B cell (primary cell): Measurements from ENCODE around the gene SCUBE1. TPM values are rescaled to one million over a fixed set of nuclear protein-coding genes. Genes with fewer than 3 reads are reported as not detected.

Experiments used
- ATAC-seq: fragments of 200-7000 bp; cut with Tn5 transposase; one replicate; pipeline ENCODE4 v1.10.0; 2021; ENCODE audit warnings: low read depth, mild to moderate bottlenecking, moderate number of reproducible peaks, moderate library complexity
- CTCF ChIA-PET: fragments of 350-600 bp; sonication (Branson Sonifier 250); formaldehyde crosslinking; loops from one replicate; lab custom pipeline; 2021; ENCODE audit warnings: antibody characterized with exemption, inconsistent platforms; lab: Charles Lee
- POLR2A ChIA-PET: fragments of 350-600 bp; sonication (Branson Sonifier 250); formaldehyde crosslinking; loops from one replicate; lab custom pipeline; 2021; ENCODE audit warnings: antibody characterized with exemption; lab: Charles Lee
- DNase-seq: peaks from one replicate; pipeline ENCODE4 v3.0.0; 2013
- H2AFZ ChIP-seq: 2 replicates; pipeline ENCODE4 v1.6.1; 2012; ENCODE audit warnings: mild to moderate bottlenecking, low read depth, low read length; ENCODE audit not compliant: insufficient read depth, poor library complexity, severe bottlenecking
- H3K27ac ChIP-seq, 2 donors: 1 replicate in 1 of 2; 2 replicates in 1 of 2; pipeline ENCODE4 v1.5.1; 2012 to 2013; ENCODE audit warnings: low read length in 2 of 2, mild to moderate bottlenecking in 2 of 2, moderate library complexity in 1 of 2
- H3K27me3 ChIP-seq, 4 experiments: fragments of 200-600 bp in 1 of 4; sonication (generic) in 1 of 4; replicated peaks in 1 of 4; 1 replicate in 2 of 4; 2 replicates in 2 of 4; pipeline versions ENCODE4 v1.6.1 to v1.7.0; 2013 to 2016; ENCODE audit warnings: low read length in 3 of 4, mild to moderate bottlenecking in 2 of 4, mixed read lengths in 1 of 4, moderate library complexity in 1 of 4; ENCODE audit not compliant: insufficient read depth in 4 of 4, control insufficient read depth in 3 of 4; ENCODE audit errors: control extremely low read depth in 1 of 4
- H3K36me3 ChIP-seq, 2 experiments: replicated peaks in 1 of 2; 1 replicate in 1 of 2; 2 replicates in 1 of 2; pipeline versions ENCODE4 v1.6.1 to v1.7.1; 2013; ENCODE audit warnings: low read length in 1 of 2; ENCODE audit not compliant: insufficient read depth in 2 of 2, control insufficient read depth in 1 of 2; ENCODE audit errors: control extremely low read depth in 1 of 2, extremely low read depth in 1 of 2
- H3K4me1 ChIP-seq, 2 donors: fragments of 200-600 bp in 1 of 2; sonication (generic) in 1 of 2; 1 replicate in 1 of 2; 2 replicates in 1 of 2; pipeline versions ENCODE4 v1.5.1 to v1.6.1; 2013 to 2017; ENCODE audit warnings: low read length in 2 of 2; ENCODE audit not compliant: control insufficient read depth in 2 of 2, insufficient read depth in 2 of 2
- H3K4me2 ChIP-seq: replicated peaks from 2 replicates; pipeline ENCODE3; 2012; ENCODE audit warnings: mild to moderate bottlenecking, low read depth, low read length; ENCODE audit not compliant: poor library complexity, severe bottlenecking
- H3K4me3 ChIP-seq, 5 experiments: fragments of 200-600 bp in 1 of 5; sonication (generic) in 1 of 5; 1 replicate in 3 of 5; 2 replicates in 2 of 5; pipeline versions ENCODE4 v1.5.1 to v1.7.0; 2011 to 2016; ENCODE audit warnings: low read length in 4 of 5, mild to moderate bottlenecking in 4 of 5, low read depth in 2 of 5, control low read depth in 1 of 5, moderate library complexity in 1 of 5; ENCODE audit not compliant: insufficient read depth in 1 of 5; ENCODE audit errors: control extremely low read depth in 1 of 5, extremely low read depth in 1 of 5
- H3K79me2 ChIP-seq: fragments of 200-600 bp; sonication (generic); one replicate; pipeline ENCODE4 v1.6.0; 2016; ENCODE audit warnings: low read length; ENCODE audit not compliant: control insufficient read depth, insufficient read depth
- H3K9ac ChIP-seq: fragments of 200-600 bp; sonication (generic); 2 replicates; pipeline ENCODE4 v1.6.1; 2017; ENCODE audit warnings: mild to moderate bottlenecking, low read length, moderate library complexity
- H3K9me3 ChIP-seq, 3 donors: one replicate each; pipeline versions ENCODE4 v1.6.1 to v1.7.1; 2013; ENCODE audit warnings: low read length in 2 of 3; ENCODE audit not compliant: control insufficient read depth in 2 of 3, insufficient read depth in 1 of 3; ENCODE audit errors: control extremely low read depth in 1 of 3
- H4K20me1 ChIP-seq: 2 replicates; pipeline ENCODE4 v1.6.0; 2012; ENCODE audit warnings: mild to moderate bottlenecking, low read length; ENCODE audit not compliant: insufficient read depth, control insufficient read depth, poor library complexity, severe bottlenecking
- H3K27ac Mint-ChIP-seq: one replicate; pipeline ENCODE4 v1.8.0; 2021; ENCODE audit warnings: mixed read lengths
- H3K27me3 Mint-ChIP-seq: one replicate; pipeline ENCODE4 v1.8.0; 2021; ENCODE audit warnings: mixed read lengths
- H3K4me1 Mint-ChIP-seq: one replicate; pipeline ENCODE4 v1.8.0; 2021; ENCODE audit warnings: mixed read lengths
- H3K4me3 Mint-ChIP-seq: one replicate; pipeline ENCODE4 v1.8.0; 2021; ENCODE audit warnings: mixed read lengths
- H3K9me3 Mint-ChIP-seq: one replicate; pipeline ENCODE4 v1.8.0; 2022; ENCODE audit warnings: mixed read lengths; ENCODE audit not compliant: insufficient read depth
- EZH2 ChIP-seq: IDR thresholded peaks from 2 replicates; pipeline ENCODE4 v1.6.1; 2012; ENCODE audit warnings: borderline replicate concordance, low read depth, mild to moderate bottlenecking, moderate library complexity, low read length; ENCODE audit not compliant: insufficient read depth, poor library complexity, severe bottlenecking
- WGBS: methylation state at CpG from one replicate; pipeline ENCODE4 v1.1.5; 2013; ENCODE audit warnings: missing lambda C conversion rate; ENCODE audit not compliant: insufficient coverage; 5-methylcytosine and 5-hydroxymethylcytosine counted together
- intact Hi-C: fragments of 100-400 bp; cut with micrococcal nuclease; formaldehyde crosslinking; loops from one replicate; pipeline ENCODE4 v1.10.0; 2022
- polyA plus RNA-seq: library from polyadenylated mRNA; depleted of rRNA; stranded (reverse); fragments of >200 nt; gene quantifications from 2 replicates; pipeline ENCODE4 v1.2.3, GENCODE V29; 2012
- total RNA-seq, 2 donors: library from RNA; stranded (reverse); fragments of 120-200 nt in 1 of 2; gene quantifications; 1 replicate in 1 of 2; 2 replicates in 1 of 2; pipeline versions ENCODE4 v1.2.3 to v1.2.4, GENCODE V29; 2013 to 2022
- TF ChIP-seq, protein P1 (sequence below): fragments of 200-600 bp; IDR thresholded peaks from one replicate; pipeline ENCODE4 v1.8.0; 2022; ENCODE audit warnings: antibody characterized with exemption, mild to moderate bottlenecking

The SCUBE1 gene
- total and polyA plus RNA-seq, 2 donors (not counting 1 experiment from before 2014, with no cell fraction given) = not detected

DNA sequence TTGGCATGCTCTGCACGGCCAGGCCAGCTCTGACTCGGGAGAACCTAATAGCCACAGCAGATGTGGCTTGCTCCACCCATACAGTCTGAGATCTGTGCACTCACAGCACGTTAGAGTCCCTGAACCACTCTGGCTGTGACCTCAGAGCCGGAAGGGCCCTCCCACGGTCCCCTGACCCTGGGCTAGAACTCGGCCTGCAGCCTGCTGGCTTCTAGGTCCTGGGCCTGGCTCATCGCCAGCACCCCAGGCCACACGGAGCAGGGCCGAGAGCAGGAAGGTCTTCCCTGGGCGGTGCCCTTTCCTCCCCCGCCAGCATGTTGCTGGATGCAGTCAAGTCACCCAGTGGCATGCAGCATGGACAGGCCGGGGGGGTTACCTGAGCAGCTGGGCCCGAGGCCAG is 120.9 kb downstream of the SCUBE1 start:
- Mint-ChIP-seq H3K9me3 (no peaks in the 10 kb centered on the region), H3K27me3 (peaks cover 12% of the 10 kb centered on the region), H3K27ac (no peak overlapping the region), H3K4me3 (no peak overlapping the region), H3K4me1 (no peaks in the 10 kb centered on the region)
- Histone ChIP-seq H3K9ac (no peak overlapping the region), H4K20me1 (no peaks in the 10 kb centered on the region), H3K36me3 (no peaks in the 10 kb centered on the region), H3K27me3 (no peaks in the 10 kb centered on the region), H3K27ac (no peak overlapping the region), H3K4me3 (no peak overlapping the region), H3K9me3 (peaks cover 0 to 2% (median 0%) of the 10 kb centered on the region in 3 donors), H3K4me2 (no peak overlapping the region), H3K79me2 (no peaks in the 10 kb centered on the region), H2AFZ (no peak overlapping the region), H3K4me1 (no peaks in the 10 kb centered on the region)
- DNase-seq (no peak), ATAC-seq (no peak)
- ChIA-PET CTCF (no interaction called here), POLR2A (no interaction called here)
- no peak for TF ChIP-seq EZH2
- TF ChIP-seq, protein P1, sequence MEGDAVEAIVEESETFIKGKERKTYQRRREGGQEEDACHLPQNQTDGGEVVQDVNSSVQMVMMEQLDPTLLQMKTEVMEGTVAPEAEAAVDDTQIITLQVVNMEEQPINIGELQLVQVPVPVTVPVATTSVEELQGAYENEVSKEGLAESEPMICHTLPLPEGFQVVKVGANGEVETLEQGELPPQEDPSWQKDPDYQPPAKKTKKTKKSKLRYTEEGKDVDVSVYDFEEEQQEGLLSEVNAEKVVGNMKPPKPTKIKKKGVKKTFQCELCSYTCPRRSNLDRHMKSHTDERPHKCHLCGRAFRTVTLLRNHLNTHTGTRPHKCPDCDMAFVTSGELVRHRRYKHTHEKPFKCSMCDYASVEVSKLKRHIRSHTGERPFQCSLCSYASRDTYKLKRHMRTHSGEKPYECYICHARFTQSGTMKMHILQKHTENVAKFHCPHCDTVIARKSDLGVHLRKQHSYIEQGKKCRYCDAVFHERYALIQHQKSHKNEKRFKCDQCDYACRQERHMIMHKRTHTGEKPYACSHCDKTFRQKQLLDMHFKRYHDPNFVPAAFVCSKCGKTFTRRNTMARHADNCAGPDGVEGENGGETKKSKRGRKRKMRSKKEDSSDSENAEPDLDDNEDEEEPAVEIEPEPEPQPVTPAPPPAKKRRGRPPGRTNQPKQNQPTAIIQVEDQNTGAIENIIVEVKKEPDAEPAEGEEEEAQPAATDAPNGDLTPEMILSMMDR = no peak
- WGBS = 89% methylated on average over 13 of the region's 13 CpGs
- intact Hi-C loops = no loop called here

DNA sequence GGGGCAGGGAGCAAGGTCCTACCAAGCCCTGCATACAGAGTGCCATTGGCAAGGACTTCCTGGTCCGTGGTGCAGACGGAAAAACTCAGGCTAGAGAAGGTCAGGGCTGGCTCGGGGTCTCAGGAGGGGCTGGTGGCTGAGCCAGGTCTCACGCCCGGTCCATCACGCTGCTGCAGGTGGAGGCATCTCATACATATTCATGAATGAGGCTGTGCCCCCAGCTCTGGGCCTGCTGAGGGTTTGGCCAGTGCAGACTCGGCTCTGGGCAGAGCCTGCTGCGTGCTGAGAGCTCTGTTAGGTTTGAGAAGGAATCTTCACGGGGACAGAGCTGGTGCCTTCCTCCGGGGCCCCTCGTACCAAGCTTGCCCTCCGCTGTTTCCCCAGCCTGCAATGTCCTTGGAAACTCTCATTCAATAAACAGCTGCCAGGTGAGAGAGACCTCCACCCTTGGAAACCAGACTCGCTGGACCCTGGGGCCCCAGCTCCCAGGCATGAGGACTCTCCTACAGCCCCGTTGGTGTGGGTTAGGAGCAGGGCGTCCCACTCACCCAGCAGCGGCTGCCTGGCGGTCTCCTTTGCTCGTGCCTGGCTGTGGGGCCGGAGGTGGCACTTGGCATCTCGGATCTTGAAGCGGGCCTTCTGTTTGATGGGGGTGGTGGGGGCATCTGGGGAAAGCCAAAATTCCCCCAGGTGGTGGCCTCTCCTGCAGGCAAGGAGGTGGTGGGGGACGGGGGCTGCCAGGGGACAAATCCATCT is 122.4 kb downstream of the SCUBE1 start:
- H3K4me3 ChIP-seq = no peak overlapping the region
- H4K20me1 ChIP-seq = no peaks in the 10 kb centered on the region
- H3K27me3 Mint-ChIP-seq = peaks cover 7% of the 10 kb centered on the region
- H3K4me2 ChIP-seq = no peak overlapping the region
- no peak for TF ChIP-seq EZH2
- TF ChIP-seq, protein P1 = no peak
- H3K9me3 Mint-ChIP-seq = no peaks in the 10 kb centered on the region
- WGBS = 89% methylated on average over 21 of the region's 22 CpGs
- intact Hi-C loops = no loop called here
- H3K27ac Mint-ChIP-seq = no peak overlapping the region
- H3K4me3 Mint-ChIP-seq = no peak overlapping the region
- peaks cover 0 to 5% (median 0%) of the 10 kb centered on the region in 3 donors for H3K9me3 ChIP-seq
- no peak overlapping the region for H3K27ac ChIP-seq
- no peak overlapping the region for H2AFZ ChIP-seq
- ChIA-PET POLR2A (no interaction called here), CTCF (no interaction called here)
- ATAC-seq (no peak), DNase-seq (no peak)
- H3K36me3 ChIP-seq = no peaks in the 10 kb centered on the region
- H3K27me3 ChIP-seq = no peaks in the 10 kb centered on the region
- no peaks in the 10 kb centered on the region for H3K79me2 ChIP-seq
- no peak overlapping the region for H3K9ac ChIP-seq
- H3K4me1 Mint-ChIP-seq = no peaks in the 10 kb centered on the region
- H3K4me1 ChIP-seq = no peaks in the 10 kb centered on the region
